ENCODE data around the gene DNM3.

DNA sequence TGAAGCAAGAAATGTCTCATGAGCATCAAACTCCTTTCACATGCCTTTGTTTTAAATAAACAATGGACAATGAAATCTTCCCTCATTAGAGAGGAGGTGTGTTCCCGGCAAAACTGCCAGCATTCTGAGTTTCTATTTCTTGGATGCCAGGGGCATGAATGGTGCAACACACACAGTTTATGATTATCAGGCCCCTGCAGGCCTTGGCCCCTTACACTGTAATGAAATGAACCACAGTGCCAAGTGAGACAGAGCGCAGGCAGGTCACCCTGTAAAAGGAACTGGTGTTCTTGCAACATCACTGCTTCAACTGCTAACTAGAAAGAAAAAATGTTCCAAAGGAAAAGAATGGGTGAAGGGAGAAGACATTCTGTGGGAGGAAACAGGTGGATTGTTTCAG, 606.3 kb downstream of the DNM3 start:
- TF ChIP-seq KLF10 (tag by site-specific recombination; IDR thresholded peaks at IDR 0.05) (no peak), ZNF416 (tag by site-specific recombination; IDR thresholded peaks at IDR 0.05) (no peak), GLI2 (tag by site-specific recombination; IDR thresholded peaks at IDR 0.05; ENCODE audit: borderline replicate concordance, low read depth) (no peak), TSHZ1 (tag by site-specific recombination; IDR thresholded peaks at IDR 0.05; ENCODE audit: borderline replicate concordance) (no peak)
- TF ChIP-seq, protein P1, sequence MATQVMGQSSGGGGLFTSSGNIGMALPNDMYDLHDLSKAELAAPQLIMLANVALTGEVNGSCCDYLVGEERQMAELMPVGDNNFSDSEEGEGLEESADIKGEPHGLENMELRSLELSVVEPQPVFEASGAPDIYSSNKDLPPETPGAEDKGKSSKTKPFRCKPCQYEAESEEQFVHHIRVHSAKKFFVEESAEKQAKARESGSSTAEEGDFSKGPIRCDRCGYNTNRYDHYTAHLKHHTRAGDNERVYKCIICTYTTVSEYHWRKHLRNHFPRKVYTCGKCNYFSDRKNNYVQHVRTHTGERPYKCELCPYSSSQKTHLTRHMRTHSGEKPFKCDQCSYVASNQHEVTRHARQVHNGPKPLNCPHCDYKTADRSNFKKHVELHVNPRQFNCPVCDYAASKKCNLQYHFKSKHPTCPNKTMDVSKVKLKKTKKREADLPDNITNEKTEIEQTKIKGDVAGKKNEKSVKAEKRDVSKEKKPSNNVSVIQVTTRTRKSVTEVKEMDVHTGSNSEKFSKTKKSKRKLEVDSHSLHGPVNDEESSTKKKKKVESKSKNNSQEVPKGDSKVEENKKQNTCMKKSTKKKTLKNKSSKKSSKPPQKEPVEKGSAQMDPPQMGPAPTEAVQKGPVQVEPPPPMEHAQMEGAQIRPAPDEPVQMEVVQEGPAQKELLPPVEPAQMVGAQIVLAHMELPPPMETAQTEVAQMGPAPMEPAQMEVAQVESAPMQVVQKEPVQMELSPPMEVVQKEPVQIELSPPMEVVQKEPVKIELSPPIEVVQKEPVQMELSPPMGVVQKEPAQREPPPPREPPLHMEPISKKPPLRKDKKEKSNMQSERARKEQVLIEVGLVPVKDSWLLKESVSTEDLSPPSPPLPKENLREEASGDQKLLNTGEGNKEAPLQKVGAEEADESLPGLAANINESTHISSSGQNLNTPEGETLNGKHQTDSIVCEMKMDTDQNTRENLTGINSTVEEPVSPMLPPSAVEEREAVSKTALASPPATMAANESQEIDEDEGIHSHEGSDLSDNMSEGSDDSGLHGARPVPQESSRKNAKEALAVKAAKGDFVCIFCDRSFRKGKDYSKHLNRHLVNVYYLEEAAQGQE (tag by site-specific recombination; IDR thresholded peaks at IDR 0.05), result no peak
